Measurements from ENCODE around the gene KRT15. TPM values are rescaled to one million over a fixed set of nuclear protein-coding genes. Genes with fewer than 3 reads are reported as not detected.

KRT15 gene
- total RNA-seq, 2 donors from 2014 or later: 138 to 1,038 TPM

GRCh38 chr17:41486316-41486715 is 32.4 kb downstream of the KRT15 start:
- no peaks in the 10 kb centered on the region for H3K36me3 ChIP-seq
- no peaks in the 10 kb centered on the region for H3K9me3 ChIP-seq
- H3K27ac ChIP-seq: no peak overlapping the region
- TF ChIP-seq POLR2A (IDR thresholded peaks at IDR 0.05) (no peak), CTCF (IDR thresholded peaks at IDR 0.05) (no peak), POLR2AphosphoS5 (IDR thresholded peaks at IDR 0.05) (no peak)
- intact Hi-C loops (cut with DNase I): no loop called here
- H3K27me3 ChIP-seq (replicated peaks; ENCODE audit: insufficient read depth): no peaks in the 10 kb centered on the region
- no peak for DNase-seq (ENCODE audit: low spot score)
- no peak overlapping the region for H3K4me3 ChIP-seq
- H3K4me1 ChIP-seq (replicated peaks): no peaks in the 10 kb centered on the region
- WGBS: 93% methylated on average over 13 of the region's 13 CpGs

GRCh38 chr17:41484920-41485904 is 33.5 kb downstream of the KRT15 start:
- Histone ChIP-seq H3K4me3 (no peak overlapping the region), H3K36me3 (no peaks in the 10 kb centered on the region), H3K27ac (no peak overlapping the region), H3K4me1 (replicated peaks) (no peaks in the 10 kb centered on the region), H3K9me3 (no peaks in the 10 kb centered on the region), H3K27me3 (replicated peaks; ENCODE audit: insufficient read depth) (no peaks in the 10 kb centered on the region)
- 93% methylated on average over 8 of the region's 8 CpGs for WGBS
- DNase-seq (ENCODE audit: low spot score): no peak
- TF ChIP-seq POLR2A (IDR thresholded peaks at IDR 0.05): no peak
- no peak for TF ChIP-seq CTCF (IDR thresholded peaks at IDR 0.05)
- TF ChIP-seq POLR2AphosphoS5 (IDR thresholded peaks at IDR 0.05): no peak
- intact Hi-C loops (cut with DNase I): no loop called here

GRCh38 chr17:41483991-41484826 is 34.5 kb downstream of the KRT15 start:
- intact Hi-C loops (cut with DNase I): no loop called here
- DNase-seq (ENCODE audit: low spot score): no peak
- 65% methylated on average over 7 of the region's 7 CpGs for WGBS
- Histone ChIP-seq H3K9me3 (no peaks in the 10 kb centered on the region), H3K27ac (no peak overlapping the region), H3K27me3 (replicated peaks; ENCODE audit: insufficient read depth) (no peaks in the 10 kb centered on the region), H3K4me3 (no peak overlapping the region), H3K36me3 (no peaks in the 10 kb centered on the region), H3K4me1 (replicated peaks) (no peaks in the 10 kb centered on the region)
- TF ChIP-seq POLR2AphosphoS5 (IDR thresholded peaks at IDR 0.05) (no peak), POLR2A (IDR thresholded peaks at IDR 0.05) (no peak), CTCF (IDR thresholded peaks at IDR 0.05) (no peak)

GRCh38 chr17:41483531-41483930 is 35.2 kb downstream of the KRT15 start:
- no peak overlapping the region for H3K27ac ChIP-seq
- no peaks in the 10 kb centered on the region for H3K36me3 ChIP-seq
- no peaks in the 10 kb centered on the region for H3K9me3 ChIP-seq
- no peak overlapping the region for H3K4me3 ChIP-seq
- no peaks in the 10 kb centered on the region for H3K27me3 ChIP-seq (replicated peaks; ENCODE audit: insufficient read depth)
- TF ChIP-seq POLR2AphosphoS5 (IDR thresholded peaks at IDR 0.05) (no peak), CTCF (IDR thresholded peaks at IDR 0.05) (no peak), POLR2A (IDR thresholded peaks at IDR 0.05) (no peak)
- 87% methylated on average over 9 of the region's 9 CpGs for WGBS
- DNase-seq (ENCODE audit: low spot score): no peak
- H3K4me1 ChIP-seq (replicated peaks): no peaks in the 10 kb centered on the region
- intact Hi-C loops (cut with DNase I): no loop called here
